ENCODE data around the gene ALG14.
"Not testable (repeated sequence)": the region's sequence is repeated elsewhere in the genome, so short reads cannot be mapped to it uniquely, and the experiment has no call there.

ALG14 gene

GRCh38 chr1:95002540-95003432, 70.0 kb downstream of the ALG14 start:
- no peaks in the 10 kb centered on the region for H3K9me3 ChIP-seq (ENCODE audit: control extremely low read depth in 1 of 5, control insufficient read depth in 4 of 5, insufficient read depth in 2 of 5, low read depth in 1 of 5, low read length in 4 of 5)
- POLR2A ChIA-PET: no interaction called here
- H3K4me1 ChIP-seq (ENCODE audit: control extremely low read depth in 1 of 4, control insufficient read depth in 4 of 4, insufficient read depth in 4 of 4, low read length in 3 of 4): peaks cover 0 to 8% (median 2%) of the 10 kb centered on the region in 4 experiments
- H3K36me3 ChIP-seq (ENCODE audit: control insufficient read depth in 4 of 4, insufficient read depth in 4 of 4, low read length in 3 of 4): no peaks in the 10 kb centered on the region
- H3K4me3 ChIP-seq (ENCODE audit: control insufficient read depth in 1 of 7, extremely low read depth in 1 of 7, insufficient read depth in 4 of 7, low read depth in 2 of 7, low read length in 6 of 7): no peak overlapping the region
- no peaks in the 10 kb centered on the region for H3K27me3 ChIP-seq (replicated peaks in 2 of 5; ENCODE audit: control insufficient read depth in 4 of 5, insufficient read depth in 5 of 5, low read length in 4 of 5)
- WGBS (ENCODE audit: insufficient coverage): 88% methylated on average over 5 of the region's 8 CpGs
- no peak overlapping the region for H3K27ac ChIP-seq (ENCODE audit: insufficient read depth in 1 of 2, low read depth in 1 of 2, low read length in 2 of 2, poor library complexity in 1 of 2, severe bottlenecking in 2 of 2)
- CTCF ChIA-PET: interaction anchor here (1.2 kb wide), 1 partner anchor 41 kb away, joined by 3 read pairs; no protein-coding TSS in a partner anchor
- DNase-seq: no peak

GRCh38 chr1:95002164-95002539, 70.6 kb downstream of the ALG14 start:
- DNase-seq: no peak
- Histone ChIP-seq H3K27me3 (replicated peaks in 2 of 5; ENCODE audit: control insufficient read depth in 4 of 5, insufficient read depth in 5 of 5, low read length in 4 of 5) (no peaks in the 10 kb centered on the region), H3K4me1 (ENCODE audit: control extremely low read depth in 1 of 4, control insufficient read depth in 4 of 4, insufficient read depth in 4 of 4, low read length in 3 of 4) (peaks cover 0 to 7% (median 2%) of the 10 kb centered on the region in 4 experiments), H3K4me3 (ENCODE audit: control insufficient read depth in 1 of 7, extremely low read depth in 1 of 7, insufficient read depth in 4 of 7, low read depth in 2 of 7, low read length in 6 of 7) (no peak overlapping the region), H3K27ac (ENCODE audit: insufficient read depth in 1 of 2, low read depth in 1 of 2, low read length in 2 of 2, poor library complexity in 1 of 2, severe bottlenecking in 2 of 2) (no peak overlapping the region), H3K36me3 (ENCODE audit: control insufficient read depth in 4 of 4, insufficient read depth in 4 of 4, low read length in 3 of 4) (no peaks in the 10 kb centered on the region), H3K9me3 (ENCODE audit: control extremely low read depth in 1 of 5, control insufficient read depth in 4 of 5, insufficient read depth in 2 of 5, low read depth in 1 of 5, low read length in 4 of 5) (no peaks in the 10 kb centered on the region)
- ChIA-PET POLR2A (no interaction called here), CTCF (interaction anchor here (1.2 kb wide), 1 partner anchor 41 kb away, joined by 3 read pairs; no protein-coding TSS in a partner anchor)
- WGBS (ENCODE audit: insufficient coverage): 93% methylated on average over 5 of the region's 5 CpGs

GRCh38 chr1:94999456-95000131, 73.2 kb downstream of the ALG14 start:
- WGBS (ENCODE audit: insufficient coverage): 97% methylated on average over 4 of the region's 4 CpGs
- CTCF ChIA-PET: no interaction called here
- DNase-seq: no peak
- Histone ChIP-seq H3K9me3 (ENCODE audit: control extremely low read depth in 1 of 5, control insufficient read depth in 4 of 5, insufficient read depth in 2 of 5, low read depth in 1 of 5, low read length in 4 of 5) (no peaks in the 10 kb centered on the region), H3K27me3 (replicated peaks in 2 of 5; ENCODE audit: control insufficient read depth in 4 of 5, insufficient read depth in 5 of 5, low read length in 4 of 5) (no peaks in the 10 kb centered on the region), H3K36me3 (ENCODE audit: control insufficient read depth in 4 of 4, insufficient read depth in 4 of 4, low read length in 3 of 4) (no peaks in the 10 kb centered on the region), H3K27ac (ENCODE audit: insufficient read depth in 1 of 2, low read depth in 1 of 2, low read length in 2 of 2, poor library complexity in 1 of 2, severe bottlenecking in 2 of 2) (no peak overlapping the region), H3K4me1 (ENCODE audit: control extremely low read depth in 1 of 4, control insufficient read depth in 4 of 4, insufficient read depth in 4 of 4, low read length in 3 of 4) (peaks cover 0 to 2% (median 0%) of the 10 kb centered on the region in 4 experiments), H3K4me3 (ENCODE audit: control insufficient read depth in 1 of 7, extremely low read depth in 1 of 7, insufficient read depth in 4 of 7, low read depth in 2 of 7, low read length in 6 of 7) (no peak overlapping the region)
- POLR2A ChIA-PET: no interaction called here

- CTCF ChIA-PET: interaction anchor here (0.9 kb wide), 1 partner anchor 76 kb away, joined by 3 read pairs; no protein-coding TSS in a partner anchor
- POLR2A ChIA-PET: interaction anchor here (0.6 kb wide), 1 partner anchor 817 kb away, joined by 3 read pairs; no protein-coding TSS in a partner anchor
Observed at GRCh38 chr1:94998748-94999147, 74.0 kb downstream of the ALG14 start.

GRCh38 chr1:94998114-94998513, 74.6 kb downstream of the ALG14 start:
- ChIA-PET POLR2A (no interaction called here), CTCF (interaction anchor here (0.9 to 1.1 kb wide), 2 partner anchors 18 to 75 kb away, joined by 3 read pairs; no protein-coding TSS in a partner anchor)
- H3K27me3 ChIP-seq (replicated peaks in 2 of 5; ENCODE audit: control insufficient read depth in 4 of 5, insufficient read depth in 5 of 5, low read length in 4 of 5): no peaks in the 10 kb centered on the region
- H3K27ac ChIP-seq (ENCODE audit: insufficient read depth in 1 of 2, low read depth in 1 of 2, low read length in 2 of 2, poor library complexity in 1 of 2, severe bottlenecking in 2 of 2): no peak overlapping the region
- H3K4me1 ChIP-seq (ENCODE audit: control extremely low read depth in 1 of 4, control insufficient read depth in 4 of 4, insufficient read depth in 4 of 4, low read length in 3 of 4): peaks cover 0 to 3% (median 0%) of the 10 kb centered on the region in 4 experiments
- WGBS (ENCODE audit: insufficient coverage): 95% methylated on average over 3 of the region's 3 CpGs
- no peak for DNase-seq
- H3K4me3 ChIP-seq (ENCODE audit: control insufficient read depth in 1 of 7, extremely low read depth in 1 of 7, insufficient read depth in 4 of 7, low read depth in 2 of 7, low read length in 6 of 7): no peak overlapping the region
- no peaks in the 10 kb centered on the region for H3K9me3 ChIP-seq (ENCODE audit: control extremely low read depth in 1 of 5, control insufficient read depth in 4 of 5, insufficient read depth in 2 of 5, low read depth in 1 of 5, low read length in 4 of 5)
- H3K36me3 ChIP-seq (ENCODE audit: control insufficient read depth in 4 of 4, insufficient read depth in 4 of 4, low read length in 3 of 4): no peaks in the 10 kb centered on the region

More at GRCh38 chr1:94998748-94999147, 74.0 kb downstream of the ALG14 start:
- H3K4me1 ChIP-seq (ENCODE audit: control extremely low read depth in 1 of 4, control insufficient read depth in 4 of 4, insufficient read depth in 4 of 4, low read length in 3 of 4): peaks cover 0 to 3% (median 0%) of the 10 kb centered on the region in 4 experiments
- H3K36me3 ChIP-seq (ENCODE audit: control insufficient read depth in 4 of 4, insufficient read depth in 4 of 4, low read length in 3 of 4): no peaks in the 10 kb centered on the region
- no peak overlapping the region for H3K4me3 ChIP-seq (ENCODE audit: control insufficient read depth in 1 of 7, extremely low read depth in 1 of 7, insufficient read depth in 4 of 7, low read depth in 2 of 7, low read length in 6 of 7)
- no peaks in the 10 kb centered on the region for H3K9me3 ChIP-seq (ENCODE audit: control extremely low read depth in 1 of 5, control insufficient read depth in 4 of 5, insufficient read depth in 2 of 5, low read depth in 1 of 5, low read length in 4 of 5)
- WGBS (ENCODE audit: insufficient coverage): 89% methylated on average over 1 of the region's 2 CpGs
- H3K27me3 ChIP-seq (replicated peaks in 2 of 5; ENCODE audit: control insufficient read depth in 4 of 5, insufficient read depth in 5 of 5, low read length in 4 of 5): no peaks in the 10 kb centered on the region
- DNase-seq: no peak
- no peak overlapping the region for H3K27ac ChIP-seq (ENCODE audit: insufficient read depth in 1 of 2, low read depth in 1 of 2, low read length in 2 of 2, poor library complexity in 1 of 2, severe bottlenecking in 2 of 2)

GRCh38 chr1:94995536-94995935, 77.2 kb downstream of the ALG14 start:
- DNase-seq; H3K4me1 ChIP-seq (ENCODE audit: control extremely low read depth in 1 of 4, control insufficient read depth in 4 of 4, insufficient read depth in 4 of 4, low read length in 3 of 4); H3K9me3 ChIP-seq (ENCODE audit: control extremely low read depth in 1 of 5, control insufficient read depth in 4 of 5, insufficient read depth in 2 of 5, low read depth in 1 of 5, low read length in 4 of 5); H3K36me3 ChIP-seq (ENCODE audit: control insufficient read depth in 4 of 4, insufficient read depth in 4 of 4, low read length in 3 of 4); H3K4me3 ChIP-seq (ENCODE audit: control insufficient read depth in 1 of 7, extremely low read depth in 1 of 7, insufficient read depth in 4 of 7, low read depth in 2 of 7, low read length in 6 of 7); H3K27me3 ChIP-seq (replicated peaks in 2 of 5; ENCODE audit: control insufficient read depth in 4 of 5, insufficient read depth in 5 of 5, low read length in 4 of 5); H3K27ac ChIP-seq (ENCODE audit: insufficient read depth in 1 of 2, low read depth in 1 of 2, low read length in 2 of 2, poor library complexity in 1 of 2, severe bottlenecking in 2 of 2); CTCF ChIA-PET; POLR2A ChIA-PET: not testable (repeated sequence)
- 96% methylated on average over 5 of the region's 6 CpGs for WGBS (ENCODE audit: insufficient coverage)

GRCh38 chr1:94994805-94995204, 77.9 kb downstream of the ALG14 start:
- 0% methylated on average over 1 of the region's 2 CpGs for WGBS (ENCODE audit: insufficient coverage)
- Histone ChIP-seq H3K36me3 (ENCODE audit: control insufficient read depth in 4 of 4, insufficient read depth in 4 of 4, low read length in 3 of 4) (no peaks in the 10 kb centered on the region), H3K4me3 (ENCODE audit: control insufficient read depth in 1 of 7, extremely low read depth in 1 of 7, insufficient read depth in 4 of 7, low read depth in 2 of 7, low read length in 6 of 7) (no peak overlapping the region), H3K4me1 (ENCODE audit: control extremely low read depth in 1 of 4, control insufficient read depth in 4 of 4, insufficient read depth in 4 of 4, low read length in 3 of 4) (peaks cover 0 to 3% (median 0%) of the 10 kb centered on the region in 4 experiments), H3K27ac (ENCODE audit: insufficient read depth in 1 of 2, low read depth in 1 of 2, low read length in 2 of 2, poor library complexity in 1 of 2, severe bottlenecking in 2 of 2) (no peak overlapping the region), H3K9me3 (ENCODE audit: control extremely low read depth in 1 of 5, control insufficient read depth in 4 of 5, insufficient read depth in 2 of 5, low read depth in 1 of 5, low read length in 4 of 5) (no peaks in the 10 kb centered on the region), H3K27me3 (replicated peaks in 2 of 5; ENCODE audit: control insufficient read depth in 4 of 5, insufficient read depth in 5 of 5, low read length in 4 of 5) (no peaks in the 10 kb centered on the region)
- ChIA-PET CTCF (interaction anchor here (0.9 kb wide), 2 partner anchors 15 to 18 kb away, joined by 3 to 4 read pairs; no protein-coding TSS in a partner anchor), POLR2A (no interaction called here)
- DNase-seq: no peak

All from common myeloid progenitor, CD34-positive (primary cell).